NCI-H1092 (cell line): ENCODE results near the gene CAMTA1.
"Not testable (repeated sequence)": the region's sequence is repeated elsewhere in the genome, so short reads cannot be mapped to it uniquely, and the experiment has no call there.

Experiments used
- DNase-seq: peaks from one replicate; lab custom pipeline; 2025; lab: John Stamatoyannopoulos, UW

CAMTA1 gene

GRCh38 chr1:7590426-7590790, 805.2 kb downstream of the CAMTA1 start:
- no peak for DNase-seq

GRCh38 chr1:7591565-7591964, 806.3 kb downstream of the CAMTA1 start:
- no peak for DNase-seq

- DNase-seq = no peak
Measured at GRCh38 chr1:7592120-7592798, 807.0 kb downstream of the CAMTA1 start.

GRCh38 chr1:7594002-7594713, 808.9 kb downstream of the CAMTA1 start:
- no peak for DNase-seq

- DNase-seq = no peak
Measured at GRCh38 chr1:7594714-7595295, 809.6 kb downstream of the CAMTA1 start.

- no peak for DNase-seq
Measured at GRCh38 chr1:7595336-7595735, 810.1 kb downstream of the CAMTA1 start.

GRCh38 chr1:7596126-7596965, 811.1 kb downstream of the CAMTA1 start:
- no peak for DNase-seq

GRCh38 chr1:7598058-7598457, 812.8 kb downstream of the CAMTA1 start:
- DNase-seq = not testable (repeated sequence)

- not testable (repeated sequence) for DNase-seq
Measured at GRCh38 chr1:7604906-7605305, 819.7 kb downstream of the CAMTA1 start.

- DNase-seq = no peak
Measured at GRCh38 chr1:7606096-7606495, 820.8 kb downstream of the CAMTA1 start.

GRCh38 chr1:7607097-7607496, 821.8 kb downstream of the CAMTA1 start:
- no peak for DNase-seq

- no peak for DNase-seq
Measured at GRCh38 chr1:7608628-7609305, 823.5 kb downstream of the CAMTA1 start.

- peak; percentile 30 for DNase-seq
Measured at GRCh38 chr1:7609311-7609994, 824.2 kb downstream of the CAMTA1 start.

- DNase-seq = no peak
Measured at GRCh38 chr1:7610106-7610731, 825.0 kb downstream of the CAMTA1 start.

GRCh38 chr1:7610936-7611335, 825.7 kb downstream of the CAMTA1 start:
- DNase-seq = no peak

GRCh38 chr1:7611421-7612010, 826.3 kb downstream of the CAMTA1 start:
- DNase-seq = no peak

GRCh38 chr1:7613106-7613850, 828.0 kb downstream of the CAMTA1 start:
- DNase-seq = no peak

GRCh38 chr1:7613851-7614205, 828.6 kb downstream of the CAMTA1 start:
- DNase-seq = no peak

GRCh38 chr1:7614576-7615074, 829.4 kb downstream of the CAMTA1 start:
- DNase-seq = no peak

GRCh38 chr1:7615138-7615537, 829.9 kb downstream of the CAMTA1 start:
- DNase-seq = no peak
